Measurements from ENCODE around the gene POLR2J.
"Not testable (repeated sequence)": the region's sequence is repeated elsewhere in the genome, so short reads cannot be mapped to it uniquely, and the experiment has no call there.

POLR2J gene

GRCh38 chr7:102478314-102479208 is at the start of gene POLR2J:
POLR2J (minus strand) TSS chr7:102478922; CDS start chr7:102478860, 62 bp downstream.
- not testable (repeated sequence) for TF ChIP-seq GATA2, GATA3 (IDR thresholded peaks at IDR 0.05; ENCODE audit: low read depth, low read length)

GRCh38 chr7:102517550-102518147 is 38.9 kb upstream of the POLR2J start, which contains the start of gene RASA4B:
RASA4B (minus strand) TSS chr7:102517777; CDS start chr7:102517710, 67 bp downstream.
- TF ChIP-seq GATA3, GATA2 (IDR thresholded peaks at IDR 0.05; ENCODE audit: low read depth, low read length): not testable (repeated sequence)

- TF ChIP-seq GATA2 (IDR thresholded peaks at IDR 0.05; ENCODE audit: low read depth, low read length) = no peak
- TF ChIP-seq GATA3 (IDR thresholded peaks at IDR 0.05; ENCODE audit: low read depth, low read length) = no peak
These were observed 5.3 kb downstream of the POLR2J start for GRCh38 chr7:102473271-102473991.

GRCh38 chr7:102472126-102473041 is 6.3 kb downstream of the POLR2J start:
- TF ChIP-seq GATA2 (IDR thresholded peaks at IDR 0.05; ENCODE audit: low read depth, low read length) (no peak), GATA3 (IDR thresholded peaks at IDR 0.05; ENCODE audit: low read depth, low read length) (no peak)

- TF ChIP-seq GATA2 (IDR thresholded peaks at IDR 0.05; ENCODE audit: low read depth, low read length) (no peak), GATA3 (IDR thresholded peaks at IDR 0.05; ENCODE audit: low read depth, low read length) (no peak)
These were observed 7.0 kb downstream of the POLR2J start for GRCh38 chr7:102471791-102472125.

GRCh38 chr7:102469972-102470825 is 8.5 kb downstream of the POLR2J start:
- TF ChIP-seq GATA2 (IDR thresholded peaks at IDR 0.05; ENCODE audit: low read depth, low read length) (no peak), GATA3 (IDR thresholded peaks at IDR 0.05; ENCODE audit: low read depth, low read length) (no peak)

- TF ChIP-seq GATA3 (IDR thresholded peaks at IDR 0.05; ENCODE audit: low read depth, low read length) (no peak), GATA2 (IDR thresholded peaks at IDR 0.05; ENCODE audit: low read depth, low read length) (no peak)
These were observed 9.3 kb downstream of the POLR2J start for GRCh38 chr7:102469351-102469971.

- no peak for TF ChIP-seq GATA3 (IDR thresholded peaks at IDR 0.05; ENCODE audit: low read depth, low read length)
- TF ChIP-seq GATA2 (IDR thresholded peaks at IDR 0.05; ENCODE audit: low read depth, low read length) = no peak
These were observed 10.0 kb downstream of the POLR2J start for GRCh38 chr7:102468478-102469350.

GRCh38 chr7:102467581-102468477 is 10.9 kb downstream of the POLR2J start:
- TF ChIP-seq GATA3 (IDR thresholded peaks at IDR 0.05; ENCODE audit: low read depth, low read length) (no peak), GATA2 (IDR thresholded peaks at IDR 0.05; ENCODE audit: low read depth, low read length) (no peak)

- TF ChIP-seq GATA3 (IDR thresholded peaks at IDR 0.05; ENCODE audit: low read depth, low read length) (no peak), GATA2 (IDR thresholded peaks at IDR 0.05; ENCODE audit: low read depth, low read length) (no peak)
These were observed 12.6 kb downstream of the POLR2J start for GRCh38 chr7:102466097-102466496.

All from SH-SY5Y (cell line).